GM23338 (cell line): Measurements from ENCODE around the gene MME. TPM values are rescaled to one million over a fixed set of nuclear protein-coding genes. Genes with fewer than 3 reads are reported as not detected.

Experiments used
- ATAC-seq: fragments of 200-7000 bp; cut with Tn5 transposase; 3 replicates; pipeline ENCODE4 v1.9.1; 2020
- DNase-seq: peaks from one replicate; pipeline ENCODE4 v3.0.0-alpha.2; 2015; ENCODE audit warnings: low spot score
- H2AFZ ChIP-seq: fragments of 200-600 bp; sonication (generic); 2 replicates; pipeline ENCODE4 v1.8.0; 2016; ENCODE audit warnings: antibody characterized with exemption, mild to moderate bottlenecking, moderate library complexity
- H3F3A ChIP-seq: fragments of 200-600 bp; sonication (generic); replicated peaks from 2 replicates; pipeline ENCODE4 v1.8.0; 2017; ENCODE audit warnings: antibody characterized with exemption, mixed run types, low read depth
- H3K27ac ChIP-seq: fragments of 200-600 bp; sonication (generic); 2 replicates; pipeline ENCODE4 v1.6.1; 2016; ENCODE audit warnings: low read depth
- H3K27me3 ChIP-seq: fragments of 200-600 bp; sonication (generic); 2 replicates; pipeline ENCODE4 v1.8.0; 2016; ENCODE audit warnings: mild to moderate bottlenecking, mixed run types, moderate library complexity; ENCODE audit not compliant: insufficient read depth
- H3K36me3 ChIP-seq: fragments of 200-600 bp; sonication (generic); 2 replicates; pipeline ENCODE4 v1.8.0; 2016; ENCODE audit warnings: mild to moderate bottlenecking; ENCODE audit not compliant: insufficient read depth
- H3K4me1 ChIP-seq: fragments of 200-600 bp; sonication (generic); 2 replicates; pipeline ENCODE4 v1.8.0; 2016; ENCODE audit warnings: mild to moderate bottlenecking, moderate library complexity; ENCODE audit not compliant: insufficient read depth
- H3K4me2 ChIP-seq: fragments of 200-600 bp; sonication (generic); 2 replicates; pipeline ENCODE4 v1.7.1; 2017; ENCODE audit warnings: mixed run types
- H3K4me3 ChIP-seq: fragments of 200-600 bp; sonication (generic); 2 replicates; pipeline ENCODE4 v1.6.1; 2016; ENCODE audit warnings: mixed run types
- H3K79me2 ChIP-seq: fragments of 200-600 bp; sonication (generic); replicated peaks from 2 replicates; pipeline ENCODE4 v1.8.0; 2017; ENCODE audit warnings: mild to moderate bottlenecking; ENCODE audit not compliant: insufficient read depth
- H3K9me2 ChIP-seq: fragments of 200-600 bp; sonication (generic); 2 replicates; pipeline ENCODE4 v1.8.0; 2017; ENCODE audit not compliant: insufficient read depth
- H4K20me1 ChIP-seq: fragments of 200-600 bp; sonication (generic); replicated peaks from 2 replicates; pipeline ENCODE4 v1.8.0; 2017; ENCODE audit warnings: mild to moderate bottlenecking; ENCODE audit not compliant: insufficient read depth
- H3K27ac Mint-ChIP-seq: 2 replicates; pipeline ENCODE4 v1.8.0; 2020; ENCODE audit warnings: inconsistent platforms, mild to moderate bottlenecking, moderate library complexity, mixed read lengths
- H3K27me3 Mint-ChIP-seq: 3 replicates; pipeline ENCODE4 v1.8.0; 2022; ENCODE audit warnings: low read depth, mild to moderate bottlenecking, moderate library complexity, mixed read lengths, inconsistent platforms; ENCODE audit not compliant: insufficient read depth, poor library complexity
- H3K36me3 Mint-ChIP-seq: 3 replicates; pipeline ENCODE4 v1.8.0; 2021; ENCODE audit warnings: low read depth, mild to moderate bottlenecking, inconsistent platforms, moderate library complexity, mixed read lengths
- H3K4me1 Mint-ChIP-seq: 3 replicates; pipeline ENCODE4 v1.8.0; 2020; ENCODE audit warnings: mild to moderate bottlenecking, inconsistent platforms, mixed read lengths
- H3K4me3 Mint-ChIP-seq: 3 replicates; pipeline ENCODE4 v1.8.0; 2021; ENCODE audit warnings: moderate library complexity, mild to moderate bottlenecking, inconsistent platforms, mixed read lengths
- H3K9me3 Mint-ChIP-seq: 3 replicates; pipeline ENCODE4 v1.8.0; 2020; ENCODE audit warnings: moderate library complexity, mild to moderate bottlenecking, inconsistent platforms, mixed read lengths
- CREB1 ChIP-seq: fragments of 250-450 bp; sonication (Bioruptor Pico); IDR thresholded peaks from 2 replicates; pipeline ENCODE4 v1.5.0; 2020; ENCODE audit warnings: low read depth, mild to moderate bottlenecking, moderate library complexity
- EZH2 ChIP-seq: fragments of 200-600 bp; sonication (generic); IDR thresholded peaks from one replicate; pipeline ENCODE4 v1.8.0; 2017; ENCODE audit warnings: antibody characterized with exemption, mild to moderate bottlenecking, low read depth; ENCODE audit not compliant: unreplicated experiment
- EZH2phosphoT487 ChIP-seq: fragments of 200-600 bp; sonication (generic); IDR thresholded peaks from one replicate; pipeline ENCODE4 v1.8.1; 2018; ENCODE audit warnings: antibody characterized with exemption; ENCODE audit not compliant: unreplicated experiment
- JUNB ChIP-seq: IDR thresholded peaks from one replicate; pipeline ENCODE4 v1.6.1; 2016; ENCODE audit warnings: antibody characterized with exemption; ENCODE audit not compliant: unreplicated experiment
- NANOG ChIP-seq: IDR thresholded peaks from 2 replicates; pipeline ENCODE4 v1.6.1; 2016; ENCODE audit warnings: antibody characterized with exemption, borderline replicate concordance
- POLR2AphosphoS5 ChIP-seq: IDR thresholded peaks from 2 replicates; pipeline ENCODE4 v1.6.1; 2016; ENCODE audit warnings: antibody characterized with exemption, low read depth
- STAT1 ChIP-seq: IDR thresholded peaks from one replicate; pipeline ENCODE4 v1.6.1; 2016; ENCODE audit warnings: antibody characterized with exemption; ENCODE audit not compliant: unreplicated experiment
- ZNF114 ChIP-seq: fragments of 250-450 bp; sonication (Bioruptor Pico); IDR thresholded peaks from 2 replicates; pipeline ENCODE4 v1.5.0; 2020; ENCODE audit warnings: mild to moderate bottlenecking, moderate library complexity
- ZNF331 ChIP-seq: fragments of 250-450 bp; sonication (Bioruptor Pico); IDR thresholded peaks from 2 replicates; pipeline ENCODE4 v1.5.0; 2020; ENCODE audit warnings: low read depth, mild to moderate bottlenecking, moderate library complexity
- polyA plus RNA-seq: library from polyadenylated mRNA; unstranded; fragments of >200 nt; fragmentation: Nextera tagmentation; extraction: Ambion mirVana; gene quantifications from 2 replicates; pipeline ENCODE4 v1.2.1, GENCODE V29; 2016
- total RNA-seq: library from RNA; depleted of rRNA; stranded (reverse); fragments of >200 nt; shearing (Covaris generic); gene quantifications from 2 replicates; pipeline ENCODE4 v1.2.3, GENCODE V29; 2014
- TF ChIP-seq, protein P1 (sequence below): IDR thresholded peaks from one replicate; pipeline ENCODE4 v1.6.1; 2018; ENCODE audit warnings: antibody characterized with exemption; ENCODE audit not compliant: unreplicated experiment
- TF ChIP-seq, protein P2 (sequence below): IDR thresholded peaks from 2 replicates; pipeline ENCODE4 v1.6.1; 2016; ENCODE audit warnings: antibody characterized with exemption
- TF ChIP-seq, protein P3 (sequence below): fragments of 250-450 bp; sonication (Bioruptor Pico); IDR thresholded peaks from 2 replicates; pipeline ENCODE4 v1.5.0; 2020; ENCODE audit warnings: mild to moderate bottlenecking, moderate library complexity

Gene MME
- total and polyA plus RNA-seq, 2 experiments from 2014 or later: 15.2 to 76.7 TPM

DNA sequence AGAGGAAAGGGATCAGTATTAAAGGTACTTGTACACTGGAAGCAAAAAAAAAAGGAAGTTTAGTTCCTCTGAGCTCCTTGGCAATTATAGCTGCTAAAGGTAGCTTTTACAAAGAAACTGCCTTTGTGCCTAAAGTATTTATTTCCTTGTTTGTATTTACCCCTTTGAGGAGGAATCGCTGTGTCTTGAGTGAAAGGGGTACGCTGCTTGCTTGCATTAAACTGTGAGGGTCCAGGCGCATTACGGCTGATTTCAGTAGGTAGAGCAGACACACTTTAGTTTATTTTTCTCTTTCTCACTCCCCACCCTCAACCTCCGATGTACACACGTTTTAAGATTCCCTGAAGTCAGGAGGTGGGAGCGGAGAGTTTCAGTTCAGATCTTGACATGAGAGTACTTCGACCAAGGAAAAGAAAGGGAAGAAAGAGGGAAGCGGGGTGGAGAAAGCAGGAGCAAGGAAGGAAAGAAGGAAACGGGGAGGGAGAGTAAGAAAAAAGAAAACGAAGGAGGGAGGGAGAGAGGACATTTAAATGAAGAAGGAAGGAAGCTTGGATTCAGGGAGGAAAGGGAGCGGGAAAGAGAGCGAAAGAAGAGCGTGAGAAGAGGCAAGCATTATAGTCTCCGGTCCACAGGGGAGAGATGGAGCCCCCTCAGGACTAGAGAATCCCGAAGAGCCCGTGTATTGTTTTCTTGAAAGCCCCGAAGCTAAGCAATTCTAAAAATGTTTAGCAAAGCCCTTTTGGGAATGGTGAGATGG, 1.2 kb upstream of the MME start (continued):
- TF ChIP-seq, protein P1, sequence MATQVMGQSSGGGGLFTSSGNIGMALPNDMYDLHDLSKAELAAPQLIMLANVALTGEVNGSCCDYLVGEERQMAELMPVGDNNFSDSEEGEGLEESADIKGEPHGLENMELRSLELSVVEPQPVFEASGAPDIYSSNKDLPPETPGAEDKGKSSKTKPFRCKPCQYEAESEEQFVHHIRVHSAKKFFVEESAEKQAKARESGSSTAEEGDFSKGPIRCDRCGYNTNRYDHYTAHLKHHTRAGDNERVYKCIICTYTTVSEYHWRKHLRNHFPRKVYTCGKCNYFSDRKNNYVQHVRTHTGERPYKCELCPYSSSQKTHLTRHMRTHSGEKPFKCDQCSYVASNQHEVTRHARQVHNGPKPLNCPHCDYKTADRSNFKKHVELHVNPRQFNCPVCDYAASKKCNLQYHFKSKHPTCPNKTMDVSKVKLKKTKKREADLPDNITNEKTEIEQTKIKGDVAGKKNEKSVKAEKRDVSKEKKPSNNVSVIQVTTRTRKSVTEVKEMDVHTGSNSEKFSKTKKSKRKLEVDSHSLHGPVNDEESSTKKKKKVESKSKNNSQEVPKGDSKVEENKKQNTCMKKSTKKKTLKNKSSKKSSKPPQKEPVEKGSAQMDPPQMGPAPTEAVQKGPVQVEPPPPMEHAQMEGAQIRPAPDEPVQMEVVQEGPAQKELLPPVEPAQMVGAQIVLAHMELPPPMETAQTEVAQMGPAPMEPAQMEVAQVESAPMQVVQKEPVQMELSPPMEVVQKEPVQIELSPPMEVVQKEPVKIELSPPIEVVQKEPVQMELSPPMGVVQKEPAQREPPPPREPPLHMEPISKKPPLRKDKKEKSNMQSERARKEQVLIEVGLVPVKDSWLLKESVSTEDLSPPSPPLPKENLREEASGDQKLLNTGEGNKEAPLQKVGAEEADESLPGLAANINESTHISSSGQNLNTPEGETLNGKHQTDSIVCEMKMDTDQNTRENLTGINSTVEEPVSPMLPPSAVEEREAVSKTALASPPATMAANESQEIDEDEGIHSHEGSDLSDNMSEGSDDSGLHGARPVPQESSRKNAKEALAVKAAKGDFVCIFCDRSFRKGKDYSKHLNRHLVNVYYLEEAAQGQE: no peak
- no peak for TF ChIP-seq POLR2AphosphoS5
- TF ChIP-seq, protein P2, sequence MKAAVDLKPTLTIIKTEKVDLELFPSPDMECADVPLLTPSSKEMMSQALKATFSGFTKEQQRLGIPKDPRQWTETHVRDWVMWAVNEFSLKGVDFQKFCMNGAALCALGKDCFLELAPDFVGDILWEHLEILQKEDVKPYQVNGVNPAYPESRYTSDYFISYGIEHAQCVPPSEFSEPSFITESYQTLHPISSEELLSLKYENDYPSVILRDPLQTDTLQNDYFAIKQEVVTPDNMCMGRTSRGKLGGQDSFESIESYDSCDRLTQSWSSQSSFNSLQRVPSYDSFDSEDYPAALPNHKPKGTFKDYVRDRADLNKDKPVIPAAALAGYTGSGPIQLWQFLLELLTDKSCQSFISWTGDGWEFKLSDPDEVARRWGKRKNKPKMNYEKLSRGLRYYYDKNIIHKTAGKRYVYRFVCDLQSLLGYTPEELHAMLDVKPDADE: no peak
- TF ChIP-seq NANOG: no peak
- no peak for TF ChIP-seq EZH2
- TF ChIP-seq EZH2phosphoT487: no peak
- TF ChIP-seq ZNF331: no peak

DNA sequence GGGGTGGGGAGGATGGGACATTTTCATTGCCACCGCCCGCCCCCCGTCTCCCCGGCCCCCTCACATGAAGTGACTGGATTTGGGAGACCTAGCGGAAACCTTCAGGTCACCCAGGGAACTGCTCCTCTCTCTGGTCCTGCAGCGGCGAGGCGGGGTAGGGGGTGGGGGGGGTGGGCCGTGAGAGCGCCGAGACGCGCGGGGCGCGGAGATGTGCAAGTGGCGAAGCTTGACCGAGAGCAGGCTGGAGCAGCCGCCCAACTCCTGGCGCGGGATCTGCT, 712 bp upstream of the MME start:
- DNase-seq (peak; percentile 67), ATAC-seq (peak; percentile 63)
- H3K4me1 Mint-ChIP-seq: peaks cover 25% of the 10 kb centered on the region
- Histone ChIP-seq H3K9me2 (no peaks in the 10 kb centered on the region), H3K4me1 (peaks cover 28% of the 10 kb centered on the region), H3K4me3 (peak overlapping the region; percentile 80), H3K27ac (no peak overlapping the region), H4K20me1 (no peaks in the 10 kb centered on the region), H2AFZ (peak overlapping the region; percentile 97; the same call in 1 of the 2 replicates), H3F3A (no peaks in the 10 kb centered on the region; the same call in 1 of the 2 replicates), H3K36me3 (no peaks in the 10 kb centered on the region), H3K79me2 (peaks cover 30% of the 10 kb centered on the region), H3K4me2 (peak overlapping the region; percentile 90), H3K27me3 (no peaks in the 10 kb centered on the region)
- H3K36me3 Mint-ChIP-seq: no peaks in the 10 kb centered on the region; the same call in 2 of the 3 replicates
- H3K27me3 Mint-ChIP-seq: peaks cover 9% of the 10 kb centered on the region
- peaks cover 9% of the 10 kb centered on the region; the same call in 2 of the 3 replicates for H3K9me3 Mint-ChIP-seq
- H3K4me3 Mint-ChIP-seq: peak overlapping the region; percentile 77
- no peak overlapping the region for H3K27ac Mint-ChIP-seq
- no peak for TF ChIP-seq CREB1 (CRISPR knock-in tag)
- TF ChIP-seq STAT1: no peak
- no peak for TF ChIP-seq NANOG
- TF ChIP-seq EZH2phosphoT487: no peak
- TF ChIP-seq, protein P2: no peak
- TF ChIP-seq, protein P3, sequence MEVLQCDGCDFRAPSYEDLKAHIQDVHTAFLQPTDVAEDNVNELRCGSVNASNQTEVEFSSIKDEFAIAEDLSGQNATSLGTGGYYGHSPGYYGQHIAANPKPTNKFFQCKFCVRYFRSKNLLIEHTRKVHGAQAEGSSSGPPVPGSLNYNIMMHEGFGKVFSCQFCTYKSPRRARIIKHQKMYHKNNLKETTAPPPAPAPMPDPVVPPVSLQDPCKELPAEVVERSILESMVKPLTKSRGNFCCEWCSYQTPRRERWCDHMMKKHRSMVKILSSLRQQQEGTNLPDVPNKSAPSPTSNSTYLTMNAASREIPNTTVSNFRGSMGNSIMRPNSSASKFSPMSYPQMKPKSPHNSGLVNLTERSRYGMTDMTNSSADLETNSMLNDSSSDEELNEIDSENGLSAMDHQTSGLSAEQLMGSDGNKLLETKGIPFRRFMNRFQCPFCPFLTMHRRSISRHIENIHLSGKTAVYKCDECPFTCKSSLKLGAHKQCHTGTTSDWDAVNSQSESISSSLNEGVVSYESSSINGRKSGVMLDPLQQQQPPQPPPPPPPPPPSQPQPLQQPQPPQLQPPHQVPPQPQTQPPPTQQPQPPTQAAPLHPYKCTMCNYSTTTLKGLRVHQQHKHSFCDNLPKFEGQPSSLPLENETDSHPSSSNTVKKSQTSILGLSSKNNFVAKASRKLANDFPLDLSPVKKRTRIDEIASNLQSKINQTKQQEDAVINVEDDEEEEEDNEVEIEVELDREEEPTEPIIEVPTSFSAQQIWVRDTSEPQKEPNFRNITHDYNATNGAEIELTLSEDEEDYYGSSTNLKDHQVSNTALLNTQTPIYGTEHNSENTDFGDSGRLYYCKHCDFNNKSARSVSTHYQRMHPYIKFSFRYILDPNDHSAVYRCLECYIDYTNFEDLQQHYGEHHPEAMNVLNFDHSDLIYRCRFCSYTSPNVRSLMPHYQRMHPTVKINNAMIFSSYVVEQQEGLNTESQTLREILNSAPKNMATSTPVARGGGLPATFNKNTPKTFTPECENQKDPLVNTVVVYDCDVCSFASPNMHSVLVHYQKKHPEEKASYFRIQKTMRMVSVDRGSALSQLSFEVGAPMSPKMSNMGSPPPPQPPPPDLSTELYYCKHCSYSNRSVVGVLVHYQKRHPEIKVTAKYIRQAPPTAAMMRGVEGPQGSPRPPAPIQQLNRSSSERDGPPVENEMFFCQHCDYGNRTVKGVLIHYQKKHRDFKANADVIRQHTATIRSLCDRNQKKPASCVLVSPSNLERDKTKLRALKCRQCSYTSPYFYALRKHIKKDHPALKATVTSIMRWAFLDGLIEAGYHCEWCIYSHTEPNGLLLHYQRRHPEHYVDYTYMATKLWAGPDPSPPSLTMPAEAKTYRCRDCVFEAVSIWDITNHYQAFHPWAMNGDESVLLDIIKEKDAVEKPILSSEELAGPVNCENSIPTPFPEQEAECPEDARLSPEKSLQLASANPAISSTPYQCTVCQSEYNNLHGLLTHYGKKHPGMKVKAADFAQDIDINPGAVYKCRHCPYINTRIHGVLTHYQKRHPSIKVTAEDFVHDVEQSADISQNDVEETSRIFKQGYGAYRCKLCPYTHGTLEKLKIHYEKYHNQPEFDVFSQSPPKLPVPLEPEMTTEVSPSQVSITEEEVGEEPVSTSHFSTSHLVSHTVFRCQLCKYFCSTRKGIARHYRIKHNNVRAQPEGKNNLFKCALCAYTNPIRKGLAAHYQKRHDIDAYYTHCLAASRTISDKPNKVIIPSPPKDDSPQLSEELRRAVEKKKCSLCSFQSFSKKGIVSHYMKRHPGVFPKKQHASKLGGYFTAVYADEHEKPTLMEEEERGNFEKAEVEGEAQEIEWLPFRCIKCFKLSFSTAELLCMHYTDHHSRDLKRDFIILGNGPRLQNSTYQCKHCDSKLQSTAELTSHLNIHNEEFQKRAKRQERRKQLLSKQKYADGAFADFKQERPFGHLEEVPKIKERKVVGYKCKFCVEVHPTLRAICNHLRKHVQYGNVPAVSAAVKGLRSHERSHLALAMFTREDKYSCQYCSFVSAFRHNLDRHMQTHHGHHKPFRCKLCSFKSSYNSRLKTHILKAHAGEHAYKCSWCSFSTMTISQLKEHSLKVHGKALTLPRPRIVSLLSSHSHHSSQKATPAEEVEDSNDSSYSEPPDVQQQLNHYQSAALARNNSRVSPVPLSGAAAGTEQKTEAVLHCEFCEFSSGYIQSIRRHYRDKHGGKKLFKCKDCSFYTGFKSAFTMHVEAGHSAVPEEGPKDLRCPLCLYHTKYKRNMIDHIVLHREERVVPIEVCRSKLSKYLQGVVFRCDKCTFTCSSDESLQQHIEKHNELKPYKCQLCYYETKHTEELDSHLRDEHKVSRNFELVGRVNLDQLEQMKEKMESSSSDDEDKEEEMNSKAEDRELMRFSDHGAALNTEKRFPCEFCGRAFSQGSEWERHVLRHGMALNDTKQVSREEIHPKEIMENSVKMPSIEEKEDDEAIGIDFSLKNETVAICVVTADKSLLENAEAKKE (CRISPR knock-in tag): no peak
- no peak for TF ChIP-seq ZNF114 (CRISPR knock-in tag)
- TF ChIP-seq JUNB: no peak
